ENCODE data around the gene PBX1. TPM values are rescaled to one million over a fixed set of nuclear protein-coding genes. Genes with fewer than 3 reads are reported as not detected.

Gene PBX1
- polyA plus RNA-seq, 3 donors = 160 to 170 (median 165) TPM

DNA sequence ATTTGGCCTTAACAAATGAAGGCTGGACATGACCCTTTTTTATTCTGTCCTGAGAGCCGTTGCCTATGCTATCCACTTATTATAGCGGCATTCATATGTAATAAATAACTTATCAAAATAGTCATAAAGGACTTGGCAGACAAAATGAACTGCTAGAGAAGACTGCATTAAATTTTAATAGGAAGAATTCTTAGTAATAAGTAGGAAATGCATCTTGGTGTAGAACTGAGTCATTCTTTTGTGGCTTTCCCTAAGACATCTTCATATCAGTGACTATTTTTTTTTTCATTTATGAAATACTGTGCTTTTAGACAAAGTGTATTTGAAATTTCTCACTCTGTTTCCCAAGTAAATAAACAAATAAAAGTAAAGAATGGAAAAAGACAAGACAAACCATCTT, 45.6 kb downstream of the PBX1 start:
- DNase-seq (ENCODE audit: extremely low read depth in 1 of 11, low read depth in 9 of 11, low spot score in 4 of 11) = no peak

GRCh38 chr1:164605254-164606091, 46.5 kb downstream of the PBX1 start:
- DNase-seq (ENCODE audit: extremely low read depth in 1 of 11, low read depth in 9 of 11, low spot score in 4 of 11) = no peak

- no peak for DNase-seq (ENCODE audit: extremely low read depth in 1 of 11, low read depth in 9 of 11, low spot score in 4 of 11)
These were observed 48.4 kb downstream of the PBX1 start for GRCh38 chr1:164607351-164607750.

- no peak for DNase-seq (ENCODE audit: extremely low read depth in 1 of 11, low read depth in 9 of 11, low spot score in 4 of 11)
These were observed 49.7 kb downstream of the PBX1 start for GRCh38 chr1:164608651-164609057.

DNA sequence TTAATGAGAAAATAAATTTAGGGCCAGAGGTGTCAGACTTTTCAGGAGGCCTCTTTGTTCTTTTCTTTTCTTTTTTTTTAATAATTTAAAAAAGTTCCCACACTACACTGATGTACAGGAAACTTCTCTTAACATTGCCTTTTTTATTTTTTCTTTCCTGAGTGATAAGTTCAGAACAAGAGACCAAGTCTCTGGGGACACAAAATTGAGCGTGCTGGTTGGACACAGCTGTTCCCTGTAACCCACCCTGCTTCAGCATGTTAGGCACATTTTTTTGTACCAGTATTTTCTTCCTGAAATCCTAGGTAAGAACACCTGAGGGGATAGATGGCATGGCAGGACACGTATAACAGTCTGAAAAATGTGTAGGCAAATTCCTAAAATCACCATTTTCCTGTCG, 50.1 kb downstream of the PBX1 start:
- no peak for DNase-seq (ENCODE audit: extremely low read depth in 1 of 11, low read depth in 9 of 11, low spot score in 4 of 11)

DNA sequence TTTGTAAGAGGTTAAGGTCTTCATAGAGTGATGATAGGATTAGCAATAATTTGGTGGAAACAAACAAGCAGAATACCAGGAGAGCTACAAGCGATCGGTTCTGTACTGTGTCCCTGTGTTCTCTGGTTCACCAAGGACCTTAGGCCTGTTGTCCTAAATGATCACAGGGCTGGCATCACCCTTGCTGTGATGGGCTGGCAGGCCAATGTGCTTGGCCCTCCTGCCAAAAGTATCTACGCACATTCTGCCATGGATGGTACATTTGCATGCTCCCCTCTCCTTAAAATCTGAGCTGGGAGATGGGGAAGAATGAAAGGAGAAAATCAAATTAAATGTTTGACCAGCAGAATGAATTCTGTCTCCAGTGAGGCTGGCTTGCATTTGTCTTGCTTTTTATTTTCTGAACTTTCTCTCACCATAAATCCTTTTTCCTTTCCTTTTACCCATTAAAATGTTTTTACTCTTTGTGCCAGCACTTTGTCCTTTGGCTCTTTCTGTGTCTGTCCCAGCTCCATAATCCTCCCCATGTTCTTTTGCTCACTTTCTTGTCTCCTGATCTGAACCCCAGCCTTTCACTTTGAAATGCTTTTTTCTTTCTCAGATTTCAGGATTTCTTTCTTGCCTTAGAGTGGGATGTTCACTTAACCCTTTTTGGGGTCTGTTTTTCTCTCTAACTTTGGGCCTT, 51.7 kb downstream of the PBX1 start:
- DNase-seq (ENCODE audit: extremely low read depth in 1 of 11, low read depth in 9 of 11, low spot score in 4 of 11) = no peak

GRCh38 chr1:164611754-164612642, 53.0 kb downstream of the PBX1 start:
- DNase-seq (ENCODE audit: extremely low read depth in 1 of 11, low read depth in 9 of 11, low spot score in 4 of 11) = peak in 8 of 11 donors; percentile 71 to 91 (median 80)

GRCh38 chr1:164613176-164613575, 54.2 kb downstream of the PBX1 start:
- DNase-seq (ENCODE audit: extremely low read depth in 1 of 11, low read depth in 9 of 11, low spot score in 4 of 11) = no peak

- DNase-seq (ENCODE audit: extremely low read depth in 1 of 11, low read depth in 9 of 11, low spot score in 4 of 11) = no peak
These were observed 55.3 kb downstream of the PBX1 start for GRCh38 chr1:164614316-164614715.

- no peak for DNase-seq (ENCODE audit: extremely low read depth in 1 of 11, low read depth in 9 of 11, low spot score in 4 of 11)
These were observed 58.6 kb downstream of the PBX1 start for GRCh38 chr1:164617377-164618201.

DNA sequence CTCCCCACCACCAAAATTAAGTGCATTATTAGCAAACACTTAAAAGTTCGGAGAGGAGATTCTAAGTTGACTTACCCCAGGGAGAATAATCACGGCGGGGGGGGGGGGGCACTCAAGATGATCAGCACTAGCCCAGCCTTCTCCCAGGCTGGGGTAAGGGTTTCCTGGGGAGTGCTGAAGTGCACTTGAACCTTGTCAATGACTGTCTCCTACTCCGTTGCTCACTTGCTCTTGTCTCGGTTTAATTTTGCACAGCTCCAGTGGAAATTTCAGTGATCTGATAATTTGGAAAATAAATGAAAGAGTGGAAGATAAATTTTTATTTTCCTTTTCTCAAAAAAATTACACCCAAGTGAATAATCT, 59.2 kb downstream of the PBX1 start:
- no peak for DNase-seq (ENCODE audit: extremely low read depth in 1 of 11, low read depth in 9 of 11, low spot score in 4 of 11)

GRCh38 chr1:164619006-164619784, 60.2 kb downstream of the PBX1 start:
- DNase-seq (ENCODE audit: extremely low read depth in 1 of 11, low read depth in 9 of 11, low spot score in 4 of 11) = no peak

DNA sequence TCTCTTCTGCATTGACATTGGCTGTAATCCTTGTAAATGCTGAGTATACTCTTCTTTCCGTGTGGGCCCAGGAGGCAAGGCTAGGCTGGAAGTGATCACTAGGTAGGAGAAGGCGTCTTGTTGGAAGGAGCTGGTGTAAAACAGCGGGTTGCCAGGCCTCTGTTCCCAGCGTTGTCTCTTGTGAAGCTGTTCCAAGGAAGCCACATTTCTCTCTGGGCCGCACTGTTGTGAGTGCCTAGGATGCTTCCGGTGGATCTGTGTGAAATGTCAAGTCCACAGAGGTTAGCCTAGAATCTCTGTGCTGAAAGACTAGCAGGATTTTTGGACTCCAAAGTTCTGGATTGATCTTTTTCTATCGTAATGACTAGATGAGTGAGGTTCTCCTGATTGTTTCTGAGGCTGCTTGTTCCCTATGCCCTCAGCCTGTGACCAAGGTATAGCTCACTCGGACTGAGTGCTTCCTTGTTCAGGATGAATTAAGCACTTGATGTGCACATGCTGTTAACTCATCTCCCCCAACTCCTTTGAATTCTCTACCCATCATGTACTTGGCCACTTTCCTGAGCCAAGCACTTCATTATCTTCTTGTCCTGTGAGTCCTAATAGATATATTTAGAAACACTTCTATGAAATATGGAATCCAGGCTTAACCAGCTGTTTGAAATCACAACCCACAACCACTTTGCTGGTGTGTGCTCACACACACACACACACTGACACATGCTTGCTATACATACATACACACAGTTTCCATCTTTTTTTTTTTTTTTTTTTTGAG, 63.3 kb downstream of the PBX1 start:
- no peak for DNase-seq (ENCODE audit: extremely low read depth in 1 of 11, low read depth in 9 of 11, low spot score in 4 of 11)

DNA sequence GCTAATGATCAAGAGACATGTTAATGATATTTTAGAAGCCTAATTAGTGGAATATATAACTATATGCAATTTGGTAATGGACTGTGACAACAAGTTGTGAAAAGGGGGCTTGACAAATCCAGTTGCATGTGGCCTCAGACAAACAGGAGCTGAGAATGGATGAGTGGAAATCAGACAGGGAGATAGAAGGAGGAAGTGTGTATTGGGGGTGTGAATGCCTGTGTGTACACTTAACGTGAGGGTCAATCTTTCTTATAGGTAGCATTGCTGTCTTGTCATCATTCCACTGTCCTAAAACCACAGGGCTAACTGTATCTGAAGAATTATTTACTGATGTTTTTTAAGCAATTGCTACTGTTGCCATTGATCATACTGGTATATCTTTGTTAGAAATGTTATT, 64.8 kb downstream of the PBX1 start:
- DNase-seq (ENCODE audit: extremely low read depth in 1 of 11, low read depth in 9 of 11, low spot score in 4 of 11) = no peak

DNA sequence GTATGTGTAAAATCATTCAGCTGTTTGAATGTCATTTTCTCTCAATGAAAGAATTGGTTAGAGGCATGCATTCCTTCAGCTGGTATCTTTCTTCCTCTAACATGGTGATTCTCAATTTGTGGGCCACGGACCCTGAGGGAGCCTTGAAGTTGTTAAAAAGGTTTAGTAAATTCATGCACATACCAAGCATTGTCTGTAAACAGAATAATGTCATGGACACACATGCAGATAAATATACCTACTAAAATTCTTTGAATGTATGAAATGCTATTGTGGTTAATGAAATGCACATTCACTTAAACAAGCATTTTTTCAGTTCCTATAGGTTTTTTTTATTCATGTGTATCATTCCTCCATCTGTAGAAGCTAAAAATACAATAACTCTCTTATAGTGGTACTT, 65.4 kb downstream of the PBX1 start:
- DNase-seq (ENCODE audit: extremely low read depth in 1 of 11, low read depth in 9 of 11, low spot score in 4 of 11) = no peak

DNA sequence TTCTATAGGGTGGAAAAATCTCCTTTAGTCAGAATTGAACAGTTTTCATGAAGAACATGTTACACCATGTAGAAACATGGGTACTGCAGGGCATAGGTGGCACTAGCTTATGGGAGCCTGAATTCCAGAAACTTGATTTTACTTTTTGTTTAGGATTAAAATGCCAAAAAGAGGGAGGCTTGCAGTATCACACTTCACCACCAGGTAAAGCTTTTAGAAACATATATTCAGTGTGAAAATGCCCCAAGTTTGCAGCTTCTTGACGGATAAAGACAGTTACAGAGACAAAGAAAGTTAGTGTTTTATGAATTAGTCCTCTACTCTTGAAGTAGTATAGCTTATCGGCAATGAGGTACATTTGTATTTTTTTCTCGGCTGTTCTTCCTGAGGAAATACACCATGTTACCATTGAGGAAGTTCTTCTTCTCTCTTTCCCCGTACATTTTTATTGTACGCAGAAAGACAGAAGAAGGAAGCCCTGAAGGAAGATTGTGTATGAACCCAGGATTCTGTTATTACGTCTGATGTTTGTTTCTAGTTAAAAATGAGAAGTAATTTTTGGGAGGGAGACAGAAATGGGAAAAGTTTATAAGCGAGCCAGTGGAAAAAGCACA, 66.1 kb downstream of the PBX1 start:
- DNase-seq (ENCODE audit: extremely low read depth in 1 of 11, low read depth in 9 of 11, low spot score in 4 of 11) = no peak

DNA sequence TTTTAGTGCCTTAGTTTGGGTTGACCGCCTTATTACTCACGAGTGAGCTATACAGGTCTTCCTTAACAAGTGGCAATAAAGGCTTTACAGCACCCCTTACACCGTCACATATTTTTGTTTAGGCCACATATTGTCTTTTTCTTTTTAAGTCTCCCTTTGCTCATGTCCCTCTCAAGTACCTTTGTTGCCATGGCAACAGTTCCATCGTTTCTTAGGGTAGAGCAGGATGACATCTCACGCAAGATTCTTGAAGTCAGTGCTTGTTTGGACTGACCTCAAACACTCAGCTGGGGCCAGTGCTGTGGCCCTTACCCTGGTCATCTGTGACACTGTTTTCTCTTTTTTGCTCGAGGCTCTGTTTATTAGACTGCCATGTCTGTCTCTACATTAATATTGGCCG, 69.8 kb downstream of the PBX1 start:
- no peak for DNase-seq (ENCODE audit: extremely low read depth in 1 of 11, low read depth in 9 of 11, low spot score in 4 of 11)

Data from renal cortex interstitium (tissue), 11 donors.